ENCODE data around the gene LSR.

DNA sequence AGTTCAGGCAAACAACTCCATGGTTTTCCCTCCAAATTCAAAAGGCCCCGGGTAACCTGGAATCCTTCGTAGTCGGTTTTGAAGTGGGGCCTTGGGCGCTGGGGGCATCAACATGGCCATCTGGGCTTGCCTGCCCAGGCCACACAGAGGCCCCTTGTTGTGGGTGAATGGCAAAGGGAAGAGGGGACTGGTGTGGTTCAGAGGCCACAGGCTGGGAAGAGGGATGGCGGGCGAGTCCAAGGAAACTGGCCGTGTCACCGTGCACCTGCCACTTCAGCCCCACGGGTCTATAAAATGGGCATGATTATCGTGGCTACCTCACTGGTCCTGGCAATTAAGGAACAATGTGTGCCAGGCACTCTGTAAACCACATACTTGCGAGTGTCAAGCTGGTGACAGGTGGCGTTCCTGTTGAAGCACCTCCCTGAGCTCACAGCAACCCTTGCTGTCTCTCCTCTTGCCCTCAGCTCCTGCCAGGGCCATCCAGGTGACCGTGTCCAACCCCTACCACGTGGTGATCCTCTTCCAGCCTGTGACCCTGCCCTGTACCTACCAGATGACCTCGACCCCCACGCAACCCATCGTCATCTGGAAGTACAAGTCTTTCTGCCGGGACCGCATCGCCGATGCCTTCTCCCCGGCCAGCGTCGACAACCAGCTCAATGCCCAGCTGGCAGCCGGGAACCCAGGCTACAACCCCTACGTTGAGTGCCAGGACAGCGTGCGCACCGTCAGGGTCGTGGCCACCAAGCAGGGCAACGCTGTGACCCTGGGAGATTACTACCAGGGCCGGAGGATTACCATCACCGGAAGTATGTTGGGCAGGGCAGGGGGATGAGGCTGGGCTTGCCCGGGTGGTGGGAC is 1.3 kb downstream of the LSR start:
- no peak for TF ChIP-seq YY1 (IDR thresholded peaks at IDR 0.05; ENCODE audit: insufficient read depth, insufficient read length)
- TF ChIP-seq SUZ12 (IDR thresholded peaks at IDR 0.05; ENCODE audit: extremely low read depth, insufficient read depth, insufficient read length), result no peak

All from NT2/D1 (cell line).